Caco-2 (cell line): Measurements from ENCODE around the gene MBL2. TPM values are rescaled to one million over a fixed set of nuclear protein-coding genes. Genes with fewer than 3 reads are reported as not detected.

Experiments used
- BruUV-seq: library from RNA; stranded (reverse); fragments of 400-500 nt; replicated peaks from 2 replicates; lab custom pipeline; 2021; lab: Mats Ljungman, UMichigan
- CTCF ChIA-PET: fragments of 300-600 bp; sonication (Branson Sonifier 250); formaldehyde crosslinking; loops from one replicate; lab custom pipeline; 2022; ENCODE audit warnings: antibody characterized with exemption; lab: Charles Lee
- POLR2A ChIA-PET: fragments of 300-600 bp; sonication (Branson Sonifier 250); formaldehyde crosslinking; loops from one replicate; lab custom pipeline; 2022; ENCODE audit warnings: antibody characterized with exemption; lab: Charles Lee
- DNase-seq, 2 experiments: peaks; one replicate each; pipeline versions ENCODE4 v3.0.0 to v3.0.0-alpha.2; 2020 to 2022
- H3K27me3 ChIP-seq: replicated peaks from 2 replicates; pipeline ENCODE4 v1.6.0; 2011; ENCODE audit warnings: low read length; ENCODE audit not compliant: control insufficient read depth, insufficient read depth
- H3K36me3 ChIP-seq: 2 replicates; pipeline ENCODE4 v1.5.1; 2011; ENCODE audit warnings: low read length; ENCODE audit not compliant: control insufficient read depth, insufficient read depth
- H3K4me1 ChIP-seq: fragments of 250-450 bp; sonication (Bioruptor Pico); 2 replicates; pipeline ENCODE4 v1.5.1; 2020; ENCODE audit warnings: mild to moderate bottlenecking
- H3K4me3 ChIP-seq: 2 replicates; pipeline ENCODE4 v1.5.1; 2011; ENCODE audit warnings: low read depth, mild to moderate bottlenecking, control low read depth, low read length
- H3K9me3 ChIP-seq: fragments of 250-450 bp; sonication (Bioruptor Pico); 2 replicates; pipeline ENCODE4 v1.5.1; 2020; ENCODE audit warnings: mild to moderate bottlenecking, moderate library complexity
- H3K27ac Mint-ChIP-seq: one replicate; pipeline ENCODE4 v1.8.0; 2022; ENCODE audit warnings: mixed read lengths; ENCODE audit not compliant: unreplicated experiment
- H3K27me3 Mint-ChIP-seq: one replicate; pipeline ENCODE4 v1.8.0; 2022; ENCODE audit warnings: mixed read lengths; ENCODE audit not compliant: insufficient read depth, unreplicated experiment
- H3K36me3 Mint-ChIP-seq: one replicate; pipeline ENCODE4 v1.8.0; 2022; ENCODE audit warnings: mild to moderate bottlenecking, mixed read lengths; ENCODE audit not compliant: insufficient read depth, unreplicated experiment
- H3K4me1 Mint-ChIP-seq: one replicate; pipeline ENCODE4 v1.8.0; 2022; ENCODE audit warnings: low read depth, mixed read lengths; ENCODE audit not compliant: unreplicated experiment
- H3K4me3 Mint-ChIP-seq: one replicate; pipeline ENCODE4 v1.8.0; 2022; ENCODE audit warnings: mild to moderate bottlenecking, moderate library complexity, mixed read lengths; ENCODE audit not compliant: unreplicated experiment
- H3K9me3 Mint-ChIP-seq: one replicate; pipeline ENCODE4 v1.8.0; 2022; ENCODE audit warnings: mixed read lengths; ENCODE audit not compliant: unreplicated experiment
- intact Hi-C: fragments of 100-400 bp; cut with micrococcal nuclease; formaldehyde crosslinking; loops from one replicate; pipeline ENCODE4 v1.10.0; 2022; ENCODE audit not compliant: unreplicated experiment
- total RNA-seq: library from RNA; stranded (reverse); gene quantifications from 2 replicates; pipeline ENCODE4 v1.2.3, GENCODE V29; 2022
- TF ChIP-seq, protein P1 (sequence below), 2 experiments: fragments of 200-600 bp in 1 of 2; IDR thresholded peaks; 1 replicate in 1 of 2; 2 replicates in 1 of 2; pipeline versions ENCODE4 v1.5.1 to v1.8.0; 2011 to 2022; ENCODE audit warnings: antibody characterized with exemption in 1 of 2, control low read depth in 1 of 2, inconsistent platforms in 1 of 2, low read depth in 1 of 2, low read length in 1 of 2, mild to moderate bottlenecking in 1 of 2, moderate library complexity in 1 of 2; ENCODE audit not compliant: insufficient read depth in 1 of 2, severe bottlenecking in 1 of 2, unreplicated experiment in 1 of 2

MBL2 gene
- total RNA-seq, 1 experiment from 2014 or later, result 0.20 TPM

DNA sequence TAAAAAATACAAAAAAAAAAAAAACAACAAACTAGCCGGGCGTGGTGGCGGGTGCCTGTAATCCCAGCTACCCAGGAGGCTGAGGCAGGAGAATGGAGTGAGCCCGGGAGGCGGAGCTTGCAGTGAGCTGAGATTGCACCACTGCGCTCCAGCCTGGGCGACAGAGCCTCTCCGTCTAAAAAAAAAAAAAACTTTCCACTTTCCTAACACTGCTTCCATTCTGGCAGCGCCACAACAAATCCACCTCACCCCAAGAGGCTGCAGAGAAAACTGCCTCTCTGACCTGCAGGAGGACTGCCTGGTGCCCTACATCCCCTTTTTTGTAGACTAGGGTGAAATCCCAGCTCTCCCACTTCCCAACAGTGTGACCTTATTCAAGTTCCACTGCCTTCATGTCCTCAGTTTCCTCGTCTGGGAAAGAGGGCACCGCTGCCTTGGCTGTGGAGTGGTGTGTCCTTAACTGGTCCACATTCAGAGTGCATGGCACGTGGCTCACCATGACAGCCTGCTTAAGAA is 2.6 kb upstream of the MBL2 start:
- H3K27me3 ChIP-seq, result no peaks in the 10 kb centered on the region
- DNase-seq, result no peak
- H3K9me3 ChIP-seq, result no peaks in the 10 kb centered on the region
- H3K36me3 Mint-ChIP-seq, result no peaks in the 10 kb centered on the region
- H3K9me3 Mint-ChIP-seq, result peaks cover 13% of the 10 kb centered on the region
- H3K4me3 Mint-ChIP-seq, result no peak overlapping the region
- TF ChIP-seq, protein P1, sequence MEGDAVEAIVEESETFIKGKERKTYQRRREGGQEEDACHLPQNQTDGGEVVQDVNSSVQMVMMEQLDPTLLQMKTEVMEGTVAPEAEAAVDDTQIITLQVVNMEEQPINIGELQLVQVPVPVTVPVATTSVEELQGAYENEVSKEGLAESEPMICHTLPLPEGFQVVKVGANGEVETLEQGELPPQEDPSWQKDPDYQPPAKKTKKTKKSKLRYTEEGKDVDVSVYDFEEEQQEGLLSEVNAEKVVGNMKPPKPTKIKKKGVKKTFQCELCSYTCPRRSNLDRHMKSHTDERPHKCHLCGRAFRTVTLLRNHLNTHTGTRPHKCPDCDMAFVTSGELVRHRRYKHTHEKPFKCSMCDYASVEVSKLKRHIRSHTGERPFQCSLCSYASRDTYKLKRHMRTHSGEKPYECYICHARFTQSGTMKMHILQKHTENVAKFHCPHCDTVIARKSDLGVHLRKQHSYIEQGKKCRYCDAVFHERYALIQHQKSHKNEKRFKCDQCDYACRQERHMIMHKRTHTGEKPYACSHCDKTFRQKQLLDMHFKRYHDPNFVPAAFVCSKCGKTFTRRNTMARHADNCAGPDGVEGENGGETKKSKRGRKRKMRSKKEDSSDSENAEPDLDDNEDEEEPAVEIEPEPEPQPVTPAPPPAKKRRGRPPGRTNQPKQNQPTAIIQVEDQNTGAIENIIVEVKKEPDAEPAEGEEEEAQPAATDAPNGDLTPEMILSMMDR (IDR thresholded peaks at IDR 0.05; ENCODE audit: insufficient read depth in 1 of 2, low read depth in 1 of 2, low read length in 1 of 2, severe bottlenecking in 1 of 2, unreplicated experiment in 1 of 2), result no peak
- ChIA-PET POLR2A (no interaction called here), CTCF (no interaction called here)
- H3K27me3 Mint-ChIP-seq, result no peaks in the 10 kb centered on the region
- H3K27ac Mint-ChIP-seq, result peak overlapping the region; percentile 36
- no peaks in the 10 kb centered on the region for H3K36me3 ChIP-seq
- H3K4me3 ChIP-seq, result no peak overlapping the region
- BruUV-seq, result no TSS peak
- peaks cover 43% of the 10 kb centered on the region for H3K4me1 ChIP-seq
- peaks cover 62% of the 10 kb centered on the region for H3K4me1 Mint-ChIP-seq
- intact Hi-C loops, result no loop called here

- peak; percentile 75 to 87 for DNase-seq
- no peaks in the 10 kb centered on the region for H3K27me3 ChIP-seq
- no peak overlapping the region for H3K4me3 ChIP-seq
- POLR2A ChIA-PET, result no interaction called here
- CTCF ChIA-PET, result no interaction called here
- no peaks in the 10 kb centered on the region for H3K9me3 ChIP-seq
- H3K4me1 Mint-ChIP-seq, result peaks cover 56% of the 10 kb centered on the region
- H3K9me3 Mint-ChIP-seq, result peaks cover 13% of the 10 kb centered on the region
- no peaks in the 10 kb centered on the region for H3K27me3 Mint-ChIP-seq
- TF ChIP-seq, protein P1 (IDR thresholded peaks at IDR 0.05; ENCODE audit: insufficient read depth in 1 of 2, low read depth in 1 of 2, low read length in 1 of 2, severe bottlenecking in 1 of 2, unreplicated experiment in 1 of 2), result no peak
- peak overlapping the region; percentile 30 for H3K4me3 Mint-ChIP-seq
- intact Hi-C loops, result loop anchor here (1.0 kb wide), 2 partner anchors 11 to 19 kb away; no protein-coding TSS in a partner anchor
- H3K36me3 Mint-ChIP-seq, result no peaks in the 10 kb centered on the region
- peak overlapping the region; percentile 36 for H3K27ac Mint-ChIP-seq
- H3K36me3 ChIP-seq, result no peaks in the 10 kb centered on the region
- no TSS peak for BruUV-seq
- peaks cover 43% of the 10 kb centered on the region for H3K4me1 ChIP-seq
Observed at GRCh38 chr10:52774600-52775106, 2.1 kb upstream of the MBL2 start.

GRCh38 chr10:52774182-52774581 is 1.6 kb upstream of the MBL2 start:
- POLR2A ChIA-PET, result no interaction called here

More at GRCh38 chr10:52774182-52774581, 1.6 kb upstream of the MBL2 start:
- Histone ChIP-seq H3K9me3 (no peaks in the 10 kb centered on the region), H3K27me3 (no peaks in the 10 kb centered on the region), H3K4me1 (peaks cover 43% of the 10 kb centered on the region), H3K4me3 (no peak overlapping the region), H3K36me3 (no peaks in the 10 kb centered on the region)
- Mint-ChIP-seq H3K4me3 (peak overlapping the region; percentile 30), H3K9me3 (peaks cover 13% of the 10 kb centered on the region), H3K36me3 (no peaks in the 10 kb centered on the region), H3K27me3 (no peaks in the 10 kb centered on the region), H3K4me1 (peaks cover 55% of the 10 kb centered on the region), H3K27ac (peak overlapping the region; percentile 36)
- no peak for DNase-seq
- CTCF ChIA-PET, result no interaction called here
- intact Hi-C loops, result loop anchor here (1.0 kb wide), 2 partner anchors 11 to 19 kb away; no protein-coding TSS in a partner anchor
- no TSS peak for BruUV-seq
- TF ChIP-seq, protein P1 (IDR thresholded peaks at IDR 0.05; ENCODE audit: insufficient read depth in 1 of 2, low read depth in 1 of 2, low read length in 1 of 2, severe bottlenecking in 1 of 2, unreplicated experiment in 1 of 2), result no peak
